ENCODE results near the gene NR1I2. TPM values are rescaled to one million over a fixed set of nuclear protein-coding genes. Genes with fewer than 3 reads are reported as not detected.

Gene NR1I2
- polyA plus RNA-seq, 3 donors: 0.13 TPM; not detected in 2

DNA sequence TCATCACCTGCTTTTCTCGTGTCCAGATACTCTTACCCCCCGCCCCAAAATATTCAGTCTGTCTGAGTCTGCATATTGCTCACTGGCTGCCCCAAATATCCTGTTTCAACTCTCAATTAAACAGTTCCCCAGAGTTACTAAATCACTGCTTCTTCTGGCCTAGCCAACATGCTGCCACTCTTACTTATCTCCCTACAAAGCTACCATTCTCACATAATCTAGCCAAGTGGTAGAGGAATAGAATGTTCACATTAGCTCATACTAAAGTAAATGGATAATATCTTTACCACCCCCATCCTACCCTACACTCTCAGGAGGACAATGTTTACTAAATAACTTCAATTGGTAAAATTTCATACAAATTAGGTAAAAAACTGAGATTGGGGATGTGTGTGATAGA lies 77.8 kb downstream of the NR1I2 start:
- no peak overlapping the region for H3K27ac ChIP-seq (ENCODE audit: low read depth, low read length)
- 97 to 100% (median 99%) methylated on average over 2 of the region's 2 CpGs for WGBS, 3 donors

DNA sequence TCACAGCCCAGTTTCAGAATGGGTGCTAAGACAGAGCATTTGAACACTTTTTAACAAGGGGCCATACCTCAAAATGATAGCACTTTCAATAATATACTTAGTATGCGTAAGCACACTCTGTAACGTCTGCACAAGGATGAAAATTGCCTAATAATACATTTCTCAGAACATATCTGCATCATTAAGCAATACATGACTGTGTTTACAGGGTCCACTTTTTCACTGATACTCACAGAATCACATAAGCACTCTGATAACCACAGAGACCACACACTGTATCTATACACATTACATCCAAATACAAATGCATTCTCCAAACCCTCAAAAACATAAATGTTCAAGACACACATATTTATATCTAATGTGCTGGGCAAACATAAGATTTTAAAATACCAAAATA lies 79.8 kb downstream of the NR1I2 start:
- 87 to 99% (median 96%) methylated on average over 2 of the region's 2 CpGs for WGBS, 3 donors
- H3K27ac ChIP-seq (ENCODE audit: low read depth, low read length): no peak overlapping the region

- no peak overlapping the region for H3K27ac ChIP-seq (ENCODE audit: low read depth, low read length)
- WGBS, 3 donors: 94 to 98% (median 97%) methylated on average over 2 of the region's 2 CpGs
Observed at GRCh38 chr3:119862616-119863015, 80.7 kb downstream of the NR1I2 start.

- 94% methylated on average over 7 of the region's 7 CpGs for WGBS, 3 donors
- no peak overlapping the region for H3K27ac ChIP-seq (ENCODE audit: low read depth, low read length)
Observed at GRCh38 chr3:119864476-119864875, 82.6 kb downstream of the NR1I2 start.

Other genes starting within 250 kb of the NR1I2 start
- gene CD80, start 222.5 kb upstream of the NR1I2 start, polyA plus RNA-seq: under 1 TPM in 2 of 3 donors, not detected in 1; 0.06 to 0.14 TPM
- gene ADPRH, start 202.6 kb upstream of the NR1I2 start, polyA plus RNA-seq: 1 to 10 TPM; 5.4 to 6.5 (median 6.5) TPM
- gene PLA1A, start 184.2 kb upstream of the NR1I2 start, polyA plus RNA-seq: 1 to 10 TPM; 1.0 to 5.8 (median 2.7) TPM
- gene POPDC2, start 121.5 kb upstream of the NR1I2 start, polyA plus RNA-seq: 1 to 10 TPM in 2 of 3 donors, under 1 TPM in 1; 0.87 to 4.5 (median 1.7) TPM
- gene COX17, start 104.7 kb upstream of the NR1I2 start, polyA plus RNA-seq: 100 to 1,000 TPM in 1 of 3 donors, 10 to 100 TPM in 2; 54.3 to 104 (median 78.3) TPM
- 1 to 10 TPM in 2 of 3 donors, under 1 TPM in 1; 0.85 to 5.0 (median 3.1) TPM for gene CFAP91, start 79.1 kb upstream of the NR1I2 start, polyA plus RNA-seq

Measured in adipose tissue (tissue), 3 donors.